H9 (cell line): ENCODE data around the gene NPPC. TPM values are rescaled to one million over a fixed set of nuclear protein-coding genes. Genes with fewer than 3 reads are reported as not detected.

Experiments used
- DNase-seq: peaks from one replicate; pipeline ENCODE4 v3.0.0-alpha.2; 2017
- H2AFZ ChIP-seq: one replicate; pipeline ENCODE4 v1.6.1; 2013; ENCODE audit warnings: mild to moderate bottlenecking, low read length, control low read depth, moderate library complexity
- H2AK5ac ChIP-seq: 2 replicates; pipeline ENCODE4 v1.6.1; 2013; ENCODE audit warnings: low read length, control low read depth, mixed read lengths; ENCODE audit not compliant: insufficient read length
- H2BK120ac ChIP-seq: one replicate; pipeline ENCODE4 v1.6.1; 2013; ENCODE audit warnings: low read depth, mild to moderate bottlenecking, low read length, control low read depth, inconsistent platforms; ENCODE audit not compliant: poor library complexity, severe bottlenecking
- H2BK12ac ChIP-seq: 2 replicates; pipeline ENCODE4 v1.6.1; 2013; ENCODE audit warnings: low read length, control low read depth, mixed read lengths, low read depth; ENCODE audit not compliant: insufficient read length
- H2BK15ac ChIP-seq: 2 replicates; pipeline ENCODE4 v1.6.1; 2013; ENCODE audit warnings: low read depth, low read length, control low read depth
- H2BK20ac ChIP-seq: one replicate; pipeline ENCODE4 v1.6.1; 2013; ENCODE audit warnings: low read depth, mild to moderate bottlenecking, low read length, control low read depth, inconsistent platforms; ENCODE audit not compliant: poor library complexity, severe bottlenecking
- H2BK5ac ChIP-seq: 2 replicates; pipeline ENCODE4 v1.6.1; 2013; ENCODE audit warnings: low read length, control low read depth, mixed read lengths; ENCODE audit not compliant: insufficient read length
- H3K14ac ChIP-seq: 2 replicates; pipeline ENCODE4 v1.6.1; 2013; ENCODE audit warnings: low read length, control low read depth; ENCODE audit not compliant: insufficient read depth
- H3K18ac ChIP-seq: 2 replicates; pipeline ENCODE4 v1.6.1; 2013; ENCODE audit warnings: low read depth, mild to moderate bottlenecking, mixed read lengths, low read length, control low read depth; ENCODE audit not compliant: insufficient read length
- H3K23ac ChIP-seq: 2 replicates; pipeline ENCODE4 v1.6.1; 2013; ENCODE audit warnings: low read length, control low read depth, mixed read lengths, low read depth; ENCODE audit not compliant: insufficient read length
- H3K23me2 ChIP-seq: 2 replicates; pipeline ENCODE4 v1.6.1; 2013; ENCODE audit warnings: low read depth, mild to moderate bottlenecking, mixed read lengths, low read length, control low read depth; ENCODE audit not compliant: insufficient read length, poor library complexity, severe bottlenecking
- H3K27ac ChIP-seq: 2 replicates; pipeline ENCODE4 v1.5.1; 2013; ENCODE audit warnings: low read length, control low read depth, mixed read lengths, low read depth; ENCODE audit not compliant: insufficient read length
- H3K27me3 ChIP-seq: 2 replicates; pipeline ENCODE4 v1.6.1; 2013; ENCODE audit warnings: low read length, control low read depth, inconsistent platforms; ENCODE audit not compliant: insufficient read depth
- H3K4ac ChIP-seq: 2 replicates; pipeline ENCODE4 v1.6.1; 2013; ENCODE audit warnings: low read depth, mild to moderate bottlenecking, control low read depth, inconsistent platforms, low read length, moderate library complexity
- H3K4me1 ChIP-seq: 2 replicates; pipeline ENCODE4 v1.6.1; 2013; ENCODE audit warnings: low read length, control low read depth, inconsistent platforms; ENCODE audit not compliant: insufficient read depth
- H3K4me2 ChIP-seq: 2 replicates; pipeline ENCODE4 v1.6.1; 2013; ENCODE audit warnings: low read length, control low read depth, mixed read lengths; ENCODE audit not compliant: insufficient read length, insufficient read depth
- H3K56ac ChIP-seq: 2 replicates; pipeline ENCODE4 v1.6.1; 2013; ENCODE audit warnings: low read depth, mild to moderate bottlenecking, mixed read lengths, low read length, control low read depth; ENCODE audit not compliant: insufficient read length
- H3K79me1 ChIP-seq: 2 replicates; pipeline ENCODE4 v1.6.1; 2013; ENCODE audit warnings: low read depth, mild to moderate bottlenecking, moderate library complexity, low read length, control low read depth, inconsistent platforms; ENCODE audit not compliant: insufficient read depth, poor library complexity, severe bottlenecking
- H3K79me2 ChIP-seq: 2 replicates; pipeline ENCODE4 v1.6.1; 2013; ENCODE audit warnings: low read length, control low read depth, inconsistent platforms; ENCODE audit not compliant: insufficient read depth
- H3K9ac ChIP-seq: 2 replicates; pipeline ENCODE4 v1.6.1; 2013; ENCODE audit warnings: low read length, control low read depth, mixed read lengths; ENCODE audit not compliant: insufficient read length; ENCODE audit errors: extremely low read depth
- H3K9me3 ChIP-seq: one replicate; pipeline ENCODE4 v1.6.1; 2013; ENCODE audit warnings: low read depth, low read length, inconsistent platforms; ENCODE audit not compliant: control insufficient read depth
- H3T11ph ChIP-seq: one replicate; pipeline ENCODE4 v1.6.1; 2013; ENCODE audit warnings: mild to moderate bottlenecking, low read length, control low read depth, inconsistent platforms
- H4K20me1 ChIP-seq: one replicate; pipeline ENCODE4 v1.6.1; 2013; ENCODE audit not compliant: control insufficient read depth, insufficient read length, insufficient read depth
- H4K5ac ChIP-seq: 2 replicates; pipeline ENCODE4 v1.6.1; 2013; ENCODE audit warnings: low read depth, mild to moderate bottlenecking, mixed read lengths, low read length, control low read depth; ENCODE audit not compliant: insufficient read length
- H4K8ac ChIP-seq: replicated peaks from 2 replicates; pipeline ENCODE4 v1.6.1; 2013; ENCODE audit warnings: low read length, control low read depth, mixed read lengths, low read depth; ENCODE audit not compliant: insufficient read length
- H4K91ac ChIP-seq: 2 replicates; pipeline ENCODE4 v1.6.1; 2013; ENCODE audit warnings: low read depth, mild to moderate bottlenecking, moderate library complexity, mixed read lengths, low read length, control low read depth; ENCODE audit not compliant: insufficient read length
- H3K27ac Mint-ChIP-seq, 3 experiments: 2 replicates in 2 of 3; 3 replicates in 1 of 3; pipeline ENCODE4 v1.8.0; 2020 to 2021; ENCODE audit warnings: mixed read lengths in 3 of 3, mild to moderate bottlenecking in 1 of 3, moderate library complexity in 1 of 3
- H3K27me3 Mint-ChIP-seq: 2 replicates; pipeline ENCODE4 v1.8.0; 2021; ENCODE audit warnings: low read depth, mild to moderate bottlenecking, moderate library complexity, mixed read lengths
- H3K36me3 Mint-ChIP-seq, 3 experiments: 2 replicates in 2 of 3; 3 replicates in 1 of 3; pipeline ENCODE4 v1.8.0; 2020 to 2021; ENCODE audit warnings: low read depth in 3 of 3, mixed read lengths in 3 of 3; ENCODE audit not compliant: insufficient read depth in 1 of 3
- H3K4me1 Mint-ChIP-seq, 2 experiments: 2 replicates each; pipeline ENCODE4 v1.8.0; 2020; ENCODE audit warnings: mixed read lengths in 2 of 2
- H3K4me3 Mint-ChIP-seq, 2 experiments: 2 replicates in 1 of 2; 3 replicates in 1 of 2; pipeline ENCODE4 v1.8.0; 2020 to 2021; ENCODE audit warnings: mild to moderate bottlenecking in 2 of 2, mixed read lengths in 2 of 2, moderate library complexity in 1 of 2
- H3K9me3 Mint-ChIP-seq, 2 experiments: 2 replicates in 1 of 2; 3 replicates in 1 of 2; pipeline ENCODE4 v1.8.0; 2020; ENCODE audit warnings: mild to moderate bottlenecking in 2 of 2, mixed read lengths in 2 of 2, moderate library complexity in 1 of 2
- CTCF ChIP-seq: fragments of 200-600 bp; sonication (generic); conservative IDR thresholded peaks from 3 replicates; pipeline ENCODE4 v1.8.0; 2021; ENCODE audit warnings: antibody characterized with exemption, mild to moderate bottlenecking
- WGBS: extraction: QIAGEN DNeasy Blood & Tissue Kit; methylation state at CpG from one replicate; pipeline ENCODE4 v1.1.7; 2013; ENCODE audit warnings: missing lambda C conversion rate, low lambda C conversion rate, mixed read lengths; ENCODE audit not compliant: insufficient read length; ENCODE audit errors: extremely low coverage; 5-methylcytosine and 5-hydroxymethylcytosine counted together
- total RNA-seq: library from RNA; stranded (reverse); gene quantifications from 2 replicates; pipeline ENCODE4 v1.2.1, GENCODE V29; 2021

NPPC gene
- total RNA-seq, 1 experiment from 2014 or later, result 1.1 TPM

GRCh38 chr2:231933916-231934401, 7.8 kb upstream of the NPPC start:
- Histone ChIP-seq H2BK120ac (no peak overlapping the region), H3K27me3 (no peaks in the 10 kb centered on the region), H3K23me2 (no peaks in the 10 kb centered on the region), H3K4me1 (no peaks in the 10 kb centered on the region), H3K56ac (no peak overlapping the region), H3T11ph (no peak overlapping the region), H2AFZ (no peak overlapping the region), H2BK20ac (no peak overlapping the region), H3K18ac (no peak overlapping the region), H3K9ac (no peak overlapping the region), H3K14ac (peak overlapping the region; percentile 32; the same call in 1 of the 2 replicates), H4K20me1 (no peaks in the 10 kb centered on the region), H3K27ac (no peak overlapping the region), H4K91ac (no peak overlapping the region), H2BK5ac (no peak overlapping the region), H3K79me1 (no peaks in the 10 kb centered on the region), H3K79me2 (no peaks in the 10 kb centered on the region), H3K4me2 (no peak overlapping the region), H4K5ac (no peak overlapping the region), H3K23ac (no peak overlapping the region), H2AK5ac (no peak overlapping the region), H2BK15ac (no peak overlapping the region; the same call in 1 of the 2 replicates), H4K8ac (no peak overlapping the region), H3K9me3 (no peaks in the 10 kb centered on the region), H3K4ac (no peak overlapping the region), H2BK12ac (no peak overlapping the region)
- no peak for TF ChIP-seq CTCF
- Mint-ChIP-seq H3K4me3 (no peak overlapping the region), H3K36me3 (no peaks in the 10 kb centered on the region), H3K9me3 (no peaks in the 10 kb centered on the region; a peak in 1 of 5 replicates), H3K27me3 (peaks cover 23% of the 10 kb centered on the region), H3K4me1 (peaks cover 0 to 2% of the 10 kb centered on the region in 2 experiments; a peak in 1 of 4 replicates), H3K27ac (no peak overlapping the region)
- no peak for DNase-seq
- WGBS, result no CpG with 5 or more reads among the region's 13 CpGs
